SKM-1 treated with dmso at 0.1 percent for 144 hours (cell line): ENCODE measurements around the gene TSC22D1.

Source experiments
- DNase-seq: peaks from one replicate; lab custom pipeline; 2025; ENCODE audit not compliant: unreplicated experiment; lab: John Stamatoyannopoulos, UW

The TSC22D1 gene

DNA sequence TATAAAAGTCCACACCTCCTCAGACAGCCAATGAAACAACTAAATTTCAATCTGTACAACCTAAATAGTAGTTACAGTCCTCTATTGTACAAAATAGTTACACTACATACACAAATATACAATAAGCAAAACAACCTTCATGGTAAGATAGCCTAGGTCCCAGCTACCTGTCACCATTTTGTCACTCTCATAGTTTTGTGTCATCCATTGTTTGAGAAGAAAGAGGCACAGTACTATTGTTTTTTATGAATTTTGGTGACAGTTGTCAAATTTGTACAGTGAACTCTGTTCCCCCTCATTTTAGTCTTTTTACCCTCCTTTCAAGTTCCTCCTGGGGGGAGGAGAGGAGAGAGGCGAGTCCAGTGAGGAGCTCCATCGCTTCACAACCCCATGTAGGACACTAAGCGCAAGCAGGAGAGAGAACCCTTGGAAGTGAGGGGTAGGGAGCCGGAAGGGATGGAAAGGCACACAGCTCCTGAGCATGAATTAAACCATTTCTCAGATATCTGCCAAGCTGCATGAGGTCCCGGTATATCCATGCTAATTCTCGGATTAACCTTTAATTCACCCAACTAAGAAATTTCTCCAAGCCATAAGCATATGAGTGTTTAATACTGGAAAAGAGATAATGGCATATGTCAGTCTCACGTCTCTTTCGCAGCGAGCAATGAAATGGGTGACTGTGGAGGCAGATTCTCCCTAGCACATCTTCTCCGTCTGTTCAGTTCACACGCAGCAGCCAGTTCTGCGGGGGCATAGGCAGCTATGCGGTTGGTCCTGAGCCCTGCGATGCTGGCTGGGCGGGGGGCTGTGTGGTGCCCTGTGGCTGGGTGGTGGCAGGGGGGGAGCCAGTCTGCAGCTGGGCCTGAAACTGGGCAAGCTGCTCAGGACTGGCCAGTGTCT, 142.0 kb downstream of the TSC22D1 start:
- no peak for DNase-seq

DNA sequence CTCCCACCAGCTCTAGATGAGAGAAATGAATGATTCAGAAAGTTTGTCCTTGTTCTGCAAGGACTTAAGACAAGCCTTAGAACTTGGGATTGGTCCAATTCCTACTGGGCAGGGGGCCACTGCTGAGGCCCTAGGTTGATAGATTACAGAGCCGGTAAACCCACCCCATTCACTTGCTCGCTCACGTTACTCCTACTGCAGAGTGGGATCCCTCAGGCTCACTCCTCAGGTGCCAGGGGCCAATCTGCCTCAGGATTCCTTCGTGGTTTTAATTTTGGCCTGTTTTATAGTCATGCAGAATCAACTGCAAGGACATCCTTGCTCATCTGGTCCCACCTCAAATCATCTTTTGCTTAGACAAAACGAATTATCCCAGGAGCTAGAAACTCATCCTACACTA, 143.5 kb downstream of the TSC22D1 start:
- DNase-seq: no peak

DNA sequence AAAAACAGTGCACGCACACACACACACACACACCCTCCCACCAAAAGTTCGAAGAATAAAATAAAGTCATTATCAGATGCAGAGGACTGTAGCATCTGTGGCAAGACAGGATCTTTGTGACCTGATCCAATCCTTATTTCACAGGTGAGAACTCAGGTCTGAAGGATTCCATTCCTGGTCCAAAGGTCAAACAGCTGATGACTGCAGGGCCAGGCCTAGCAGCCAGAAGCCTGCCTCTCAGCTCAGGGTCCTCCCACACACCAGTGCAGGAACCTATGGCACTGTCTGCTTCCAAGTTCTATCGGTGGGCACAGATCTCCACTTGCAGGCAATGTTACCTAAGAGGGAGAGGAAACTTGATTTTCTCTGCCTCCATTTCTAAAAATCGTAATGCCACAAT, 145.0 kb downstream of the TSC22D1 start:
- DNase-seq: no peak

DNA sequence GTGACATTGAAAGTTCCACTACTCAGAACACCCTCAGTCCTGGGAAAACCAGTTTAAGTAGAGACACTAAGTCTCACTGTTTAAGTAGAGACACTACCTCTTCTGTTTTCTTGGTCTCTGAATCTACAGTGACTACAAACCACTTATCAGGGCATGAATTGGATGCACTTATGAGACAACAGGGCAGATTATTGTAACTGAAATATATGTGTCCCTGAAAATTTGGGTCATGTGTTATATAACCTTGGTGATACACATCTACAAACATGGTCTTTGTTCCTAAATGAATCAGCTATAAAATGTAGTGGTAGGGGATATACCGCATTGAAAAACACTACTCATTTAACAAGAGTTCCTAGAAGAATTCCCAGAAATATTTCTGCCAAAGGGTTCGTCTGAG, 146.8 kb downstream of the TSC22D1 start:
- no peak for DNase-seq

DNA sequence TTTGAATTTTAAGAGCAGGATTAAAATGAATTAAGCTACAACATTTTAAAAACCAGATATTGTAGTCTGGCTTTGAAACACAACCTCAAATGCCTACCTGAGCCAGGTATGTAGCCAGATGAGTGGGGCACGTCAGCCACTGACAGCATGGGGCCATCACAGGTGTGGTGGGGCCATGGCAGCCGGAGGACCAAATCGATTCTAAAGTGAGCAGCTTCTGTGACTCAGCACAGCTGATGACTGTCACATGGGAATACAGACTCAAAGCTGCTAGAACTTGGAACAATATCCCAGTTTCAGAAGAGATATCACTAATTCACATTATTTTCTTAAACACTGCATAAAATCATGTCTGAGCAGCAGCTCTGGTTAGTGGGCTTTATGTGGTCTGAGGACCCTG, 149.7 kb downstream of the TSC22D1 start:
- DNase-seq: no peak

DNA sequence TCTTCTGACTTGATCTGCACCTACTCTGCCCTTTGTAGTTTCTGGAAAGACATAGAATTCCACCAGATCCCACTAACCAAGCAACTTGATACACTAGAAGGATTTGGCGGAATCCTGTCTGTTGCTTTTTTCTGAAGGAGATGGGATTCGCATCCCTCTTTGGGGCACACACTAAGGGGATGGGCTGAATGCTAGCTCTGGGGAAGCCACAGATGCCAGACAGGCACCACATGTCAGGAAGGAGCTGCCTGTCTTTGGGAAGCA, 150.4 kb downstream of the TSC22D1 start:
- DNase-seq: no peak

DNA sequence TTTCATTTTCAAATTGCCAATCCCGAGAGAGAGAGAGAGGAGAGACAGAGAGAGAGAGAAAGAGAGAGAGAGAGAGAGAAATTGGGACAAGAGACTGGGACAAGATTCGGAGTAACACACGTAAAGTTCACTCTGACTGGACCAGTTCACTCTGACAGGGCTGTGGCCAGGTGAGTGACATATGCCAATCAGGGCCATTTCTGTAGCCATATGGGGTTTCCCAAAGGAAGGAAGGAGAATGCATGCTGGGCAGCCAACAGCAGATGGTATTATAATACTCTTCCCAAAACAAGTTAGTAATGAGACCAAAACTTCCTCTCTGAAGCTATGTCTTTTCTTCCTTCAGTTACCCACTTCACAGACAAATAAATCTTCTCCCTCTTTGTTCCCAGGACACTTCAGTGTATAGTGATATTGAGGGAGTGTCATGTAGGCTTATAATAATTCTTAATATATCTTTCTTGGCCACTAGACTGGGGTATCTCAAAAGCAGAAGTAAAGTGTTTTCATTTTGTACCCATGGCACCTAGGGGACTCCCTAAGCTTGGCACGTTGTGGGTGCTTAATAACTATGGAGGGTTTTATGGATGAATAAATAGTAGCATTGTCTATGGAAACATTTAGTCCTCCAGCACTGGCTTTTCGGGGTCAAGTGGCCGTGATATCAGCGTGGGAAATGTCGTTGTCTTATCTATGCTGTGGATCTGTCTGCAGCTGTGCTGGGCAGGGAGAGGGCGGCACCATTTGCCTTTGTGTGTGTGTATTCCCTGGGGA, 150.9 kb downstream of the TSC22D1 start:
- no peak for DNase-seq

DNA sequence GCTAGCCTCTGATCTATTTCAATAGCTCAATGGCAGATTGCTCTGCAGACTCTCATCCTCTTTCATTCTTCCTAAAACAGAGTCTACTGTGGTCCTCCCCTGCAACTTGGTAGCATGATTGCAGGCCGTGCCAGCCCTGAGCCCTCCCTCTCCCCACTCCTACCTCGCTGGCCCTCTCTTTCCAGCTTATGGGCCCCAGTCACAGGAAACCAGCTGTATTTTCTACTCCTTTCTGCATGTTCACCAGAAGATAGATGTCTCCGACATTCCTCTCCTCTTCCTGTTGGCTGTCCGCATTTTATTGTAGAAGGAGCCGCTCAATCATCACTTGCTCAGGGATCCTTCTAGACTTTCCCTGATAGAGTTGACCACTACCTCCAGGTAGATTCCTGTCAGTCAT, 152.3 kb downstream of the TSC22D1 start:
- no peak for DNase-seq

DNA sequence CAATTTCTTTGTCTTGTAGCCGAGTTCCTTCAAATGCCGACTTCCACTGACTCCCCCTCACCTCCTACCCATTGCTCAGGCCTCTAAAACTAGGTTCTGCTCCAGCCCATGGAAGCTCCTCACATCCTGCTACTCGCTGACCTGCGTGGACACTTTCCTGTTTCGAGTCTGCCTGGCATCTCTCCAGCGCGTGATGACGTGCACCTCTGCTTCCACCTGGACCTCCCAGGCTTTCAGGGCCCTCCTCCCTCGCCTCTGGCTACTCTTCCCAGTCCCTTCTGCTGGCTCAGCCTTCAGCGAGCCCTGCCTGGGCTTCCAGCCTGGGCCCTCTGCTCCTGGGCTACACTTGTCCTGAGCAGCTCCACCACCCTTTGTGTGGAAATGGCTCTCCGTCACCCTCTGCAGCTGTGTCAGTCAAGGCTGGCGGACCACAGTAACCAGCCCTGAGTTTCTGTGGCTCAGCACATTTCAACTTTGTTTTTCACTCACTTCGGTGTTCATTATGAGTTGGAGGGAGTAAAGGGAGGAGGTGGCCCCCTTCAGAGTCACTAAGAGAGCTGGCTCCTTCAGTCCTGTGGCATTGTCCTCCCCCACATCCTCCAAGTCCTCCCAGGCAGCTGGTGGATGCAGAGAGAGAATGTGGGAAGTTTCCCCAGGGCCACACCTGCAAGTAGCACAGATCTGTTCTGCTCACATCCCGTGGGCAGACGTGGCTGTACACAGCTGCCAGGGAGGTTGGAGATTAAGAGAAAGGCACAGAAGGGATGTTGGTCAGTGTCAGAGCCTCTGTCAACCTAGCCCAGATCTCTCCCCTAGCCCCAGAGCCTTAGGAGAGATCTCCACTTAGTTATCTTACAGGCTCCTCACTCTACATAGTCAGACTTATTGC, 153.1 kb downstream of the TSC22D1 start:
- no peak for DNase-seq

DNA sequence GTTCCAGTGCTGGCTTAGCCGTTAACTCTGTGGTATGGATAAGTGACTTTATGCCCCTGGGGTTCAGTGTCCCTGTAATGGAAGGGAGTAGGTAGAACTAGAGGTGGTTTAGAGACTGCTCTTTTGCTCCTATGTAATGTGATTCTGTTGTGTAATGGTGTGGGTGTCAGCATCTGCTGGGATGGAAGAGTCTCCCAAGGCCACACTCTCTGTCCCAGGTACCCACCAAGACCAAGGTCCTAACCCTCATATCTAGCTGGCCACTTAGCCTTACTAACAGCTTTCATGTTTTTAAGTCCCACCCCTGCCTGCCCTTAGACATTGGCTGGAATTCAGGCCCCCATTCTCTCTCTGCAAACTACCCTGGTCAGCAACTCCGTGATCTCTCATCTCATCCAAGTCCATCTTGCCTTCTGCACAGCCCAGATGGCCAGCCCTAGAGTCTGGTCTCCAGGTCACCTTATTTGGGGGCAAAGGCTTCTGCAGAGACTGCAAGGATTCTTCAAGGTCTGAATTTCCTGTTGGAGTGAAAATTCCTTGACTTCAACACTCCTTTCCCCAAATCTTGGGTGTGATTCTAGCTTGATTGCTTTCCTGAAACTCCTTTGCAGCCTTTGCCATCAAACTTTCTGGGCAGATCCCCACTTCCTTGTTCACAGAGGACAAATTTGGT, 154.1 kb downstream of the TSC22D1 start:
- DNase-seq: no peak

DNA sequence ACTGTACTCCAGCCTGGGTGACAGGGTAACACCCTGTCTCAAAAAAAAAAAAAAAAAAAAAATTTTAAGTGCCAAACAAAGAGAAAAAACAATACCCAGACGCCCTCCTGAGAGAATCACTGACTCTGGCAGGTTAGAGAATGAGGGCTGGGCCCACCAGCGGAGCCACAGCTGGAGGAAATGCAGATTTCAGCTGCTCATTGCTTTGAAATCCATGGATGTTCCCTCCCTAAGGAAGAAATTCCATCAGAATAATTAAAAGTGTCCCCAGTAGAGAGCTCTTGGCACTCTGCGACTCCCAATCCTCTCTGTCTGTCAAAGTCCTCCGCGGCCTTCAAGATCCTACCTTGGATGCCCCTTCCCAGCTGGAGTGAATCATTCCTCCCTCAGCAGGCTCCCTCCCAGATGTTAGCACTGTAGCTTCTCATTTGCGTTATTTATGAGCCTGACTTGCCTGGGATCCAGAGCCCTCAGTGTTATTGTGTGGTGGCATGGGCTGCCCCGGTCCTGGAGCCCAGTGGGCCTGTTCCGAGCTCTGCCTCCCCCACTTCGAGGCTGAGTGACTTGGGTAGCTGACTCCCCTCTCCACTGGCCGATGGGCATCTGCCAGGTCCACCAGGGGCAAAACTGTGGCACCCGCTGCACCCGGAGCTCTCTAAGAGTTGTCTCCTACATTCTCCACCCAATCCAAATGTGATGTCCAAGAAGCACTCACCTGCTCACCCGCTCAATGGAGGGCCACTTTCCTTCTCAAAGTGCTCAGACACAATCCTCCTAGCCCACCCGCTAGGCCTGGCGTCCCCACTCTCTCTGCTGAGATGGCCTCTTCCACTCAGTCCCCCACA, 155.5 kb downstream of the TSC22D1 start:
- no peak for DNase-seq

DNA sequence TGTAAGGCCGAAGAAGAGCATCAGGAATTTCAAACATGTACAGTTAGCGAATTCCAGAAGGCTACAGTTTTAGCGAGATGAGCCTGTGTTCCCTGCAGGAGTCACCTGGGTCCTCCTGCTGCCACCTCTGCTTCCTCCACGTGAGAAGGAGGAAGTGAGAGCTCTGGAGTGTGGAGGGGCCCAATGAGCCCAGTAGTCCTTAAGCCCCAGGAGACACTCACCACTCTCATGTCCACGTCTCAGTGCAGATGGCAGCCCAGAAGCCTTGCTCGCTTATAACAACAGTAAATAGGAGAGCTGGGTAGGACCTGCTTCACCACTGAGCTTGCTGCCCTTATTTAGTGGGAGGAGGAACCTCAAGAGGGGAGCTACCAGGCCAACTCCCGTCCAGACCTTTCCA, 158.3 kb downstream of the TSC22D1 start:
- no peak for DNase-seq

DNA sequence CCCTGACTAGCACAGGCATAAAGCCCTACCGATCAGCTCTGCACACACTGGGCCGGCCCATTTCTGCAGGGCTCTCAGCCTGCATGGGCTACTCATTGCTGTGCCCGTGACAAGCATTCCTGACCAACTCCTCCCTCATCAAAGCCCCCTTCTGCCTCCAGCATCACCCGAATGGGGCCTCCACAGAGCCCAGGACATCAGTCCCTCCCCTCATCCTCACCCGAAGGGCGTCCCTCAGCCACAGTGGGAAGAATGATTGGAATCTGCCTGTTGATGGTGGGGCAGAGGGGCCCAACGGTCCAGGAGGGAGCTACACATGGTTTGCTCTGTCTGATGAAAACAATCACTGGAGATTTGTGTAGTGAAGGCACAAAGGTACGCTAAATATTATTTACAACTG, 158.7 kb downstream of the TSC22D1 start:
- DNase-seq: no peak

DNA sequence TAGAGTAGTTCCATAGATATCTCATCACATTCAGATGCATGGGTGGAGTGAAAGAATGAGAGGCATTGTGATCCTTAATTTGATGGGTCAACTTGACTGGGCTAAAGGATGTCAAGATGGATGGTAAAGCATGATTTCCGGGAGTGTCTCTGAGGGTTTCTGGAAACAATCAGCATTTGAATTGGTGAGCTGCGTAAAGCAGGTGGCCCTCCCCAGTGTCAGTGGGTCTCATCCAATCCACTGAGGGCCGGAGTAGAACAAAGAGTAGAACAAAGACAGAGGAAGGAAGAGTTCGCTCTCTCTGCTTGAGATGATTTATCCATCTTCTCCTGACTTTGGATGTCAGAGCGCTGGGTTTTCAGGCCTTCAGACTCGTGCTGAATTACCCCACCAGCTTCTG, 159.4 kb downstream of the TSC22D1 start:
- DNase-seq: no peak

DNA sequence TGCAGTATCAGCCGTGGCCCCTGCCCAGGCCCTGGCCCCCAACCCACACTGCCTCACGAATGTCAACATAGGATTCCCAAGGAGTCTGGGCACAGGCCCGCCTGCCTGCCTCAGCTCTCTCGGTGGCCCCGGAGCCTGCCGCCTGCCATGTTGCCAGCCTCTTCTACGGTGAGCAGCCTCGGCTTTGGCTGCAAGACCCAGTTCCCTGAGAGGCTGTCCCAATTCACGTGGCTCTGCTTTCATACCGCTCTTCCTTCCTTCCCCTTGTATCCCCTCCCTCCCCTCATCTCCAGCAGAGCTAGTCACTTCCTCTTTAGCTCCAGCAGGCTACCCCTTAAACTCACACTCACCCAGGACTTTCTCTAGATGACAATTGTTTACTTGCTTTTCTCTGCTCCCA, 159.8 kb downstream of the TSC22D1 start:
- peak; percentile 87 for DNase-seq

DNA sequence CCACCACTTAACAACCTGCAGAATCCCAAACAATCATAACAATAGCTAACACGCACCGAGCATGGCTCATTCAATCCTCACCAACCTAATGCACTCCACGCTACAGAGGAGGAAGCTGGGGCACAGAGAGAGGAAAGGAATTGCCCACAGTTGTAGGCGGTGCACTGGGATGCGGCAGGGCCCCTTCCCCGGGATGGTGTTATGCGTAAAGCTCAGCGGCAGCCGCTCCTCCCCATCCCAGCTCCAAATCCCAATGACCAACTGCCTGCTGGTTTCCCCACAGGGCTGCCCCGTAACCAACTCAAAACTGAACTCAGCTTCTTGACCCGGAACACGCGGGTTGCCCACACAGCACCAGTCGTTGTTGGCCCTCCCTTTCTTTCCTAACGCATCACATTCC, 160.3 kb downstream of the TSC22D1 start:
- no peak for DNase-seq

DNA sequence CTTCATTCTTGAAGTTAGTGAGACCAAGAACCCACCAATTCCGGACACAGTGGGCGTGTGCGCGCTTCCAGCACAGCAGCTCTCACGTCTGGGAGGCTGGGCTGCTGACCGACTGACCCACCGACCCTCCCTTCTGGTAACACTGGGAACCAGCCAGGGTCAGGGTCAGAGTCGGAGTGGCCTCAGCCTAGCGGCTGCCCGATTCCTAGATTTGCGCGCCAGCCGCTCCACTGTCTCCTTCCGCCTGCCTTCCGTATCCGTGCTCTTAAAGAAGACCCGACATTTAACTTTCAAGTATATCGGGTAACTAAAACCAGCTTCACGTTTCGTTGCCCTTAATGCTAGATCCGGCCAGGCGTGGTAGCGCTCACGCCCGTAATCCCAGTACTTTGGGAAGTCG, 161.4 kb downstream of the TSC22D1 start:
- no peak for DNase-seq

DNA sequence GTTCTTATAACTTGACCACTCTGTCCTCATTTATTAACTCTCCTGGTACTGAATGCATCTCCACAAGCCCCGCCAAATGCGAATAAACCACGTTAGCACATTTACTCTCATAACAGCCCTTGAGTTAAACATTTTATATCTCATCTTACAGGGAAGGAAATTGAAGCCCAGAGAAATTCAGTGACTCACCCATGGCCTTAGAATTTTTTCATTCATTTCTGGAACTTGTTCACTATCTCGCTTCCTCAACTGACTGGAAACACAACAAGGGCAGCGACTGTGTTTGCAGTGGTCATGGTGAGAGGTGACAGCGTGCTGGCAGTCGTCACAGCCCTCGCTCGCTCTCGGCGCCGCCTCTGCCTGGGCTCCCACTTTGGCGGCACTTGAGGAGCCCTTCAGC, 163.0 kb downstream of the TSC22D1 start:
- no peak for DNase-seq

DNA sequence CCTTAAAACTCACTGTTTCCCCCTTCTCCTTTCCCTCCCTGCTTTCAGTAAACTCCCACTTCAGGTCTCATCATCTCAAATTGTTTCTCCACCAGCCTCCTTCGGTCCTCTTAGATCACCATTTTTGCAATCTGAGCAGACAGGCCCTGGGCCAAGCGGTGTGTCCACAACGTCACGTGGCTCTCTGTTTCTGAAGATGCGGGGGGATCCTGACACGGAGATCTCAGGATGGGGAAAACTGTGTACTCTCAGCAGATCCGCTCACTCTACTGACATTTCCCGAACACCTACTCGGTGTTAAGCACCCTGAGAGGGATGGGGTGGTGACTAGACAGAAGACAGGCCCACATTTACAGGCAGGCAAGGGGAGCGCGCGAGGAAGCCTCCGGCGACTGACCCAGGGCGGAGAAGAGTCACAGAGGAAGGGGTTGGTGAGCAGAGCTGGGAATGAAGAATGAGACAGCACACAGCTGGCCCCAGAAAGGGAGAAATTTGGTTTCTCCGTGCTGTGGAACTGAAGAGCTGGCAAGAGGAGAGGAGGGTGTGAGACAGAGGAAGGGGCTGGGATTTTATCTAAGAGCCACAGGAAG, 163.7 kb downstream of the TSC22D1 start:
- no peak for DNase-seq

DNA sequence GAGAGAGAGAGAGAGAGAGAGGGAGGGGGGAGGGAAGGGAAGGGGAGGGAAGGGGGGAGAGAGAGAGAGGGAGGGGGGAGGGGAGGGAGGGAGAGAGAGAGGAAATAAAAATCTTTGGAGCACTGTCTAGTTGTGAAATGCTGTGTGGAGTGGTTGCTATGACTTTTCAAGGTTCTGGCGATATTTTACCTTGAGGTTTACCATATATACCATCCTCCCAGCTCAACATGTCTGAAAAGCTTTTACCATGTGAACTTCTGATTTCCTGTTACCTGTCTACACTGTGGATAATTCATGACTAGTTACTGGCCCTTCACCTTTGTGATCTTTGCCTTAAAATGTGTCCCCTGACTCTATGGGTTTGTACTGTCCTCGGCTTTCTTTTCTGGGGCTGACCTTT, 164.3 kb downstream of the TSC22D1 start:
- DNase-seq: no peak
